Large intestine (tissue), 12 donors: ENCODE data around the gene TMEM154. TPM values are rescaled to one million over a fixed set of nuclear protein-coding genes. Genes with fewer than 3 reads are reported as not detected.
A peak's percentile ranks its signal among the peaks of the same experiment; 100 is the strongest.

ENCODE experiments used
- DNase-seq, 2 donors: peaks; one replicate each; pipeline versions ENCODE4 v3.0.0 to v3.0.0-alpha.2; 2013
- H3K27ac ChIP-seq: one replicate; pipeline ENCODE4 v1.5.1; 2013; ENCODE audit warnings: low read length
- H3K27me3 ChIP-seq: 2 replicates; pipeline ENCODE4 v1.6.1; 2013; ENCODE audit warnings: low read length; ENCODE audit not compliant: control insufficient read depth, insufficient read depth
- H3K36me3 ChIP-seq: 2 replicates; pipeline ENCODE4 v1.6.1; 2013; ENCODE audit warnings: low read length; ENCODE audit not compliant: control insufficient read depth, insufficient read depth
- H3K4me1 ChIP-seq: one replicate; pipeline ENCODE4 v1.6.1; 2013; ENCODE audit warnings: low read length; ENCODE audit not compliant: control insufficient read depth, insufficient read depth
- H3K4me3 ChIP-seq: one replicate; pipeline ENCODE4 v1.5.1; 2013; ENCODE audit warnings: low read length
- H3K9me3 ChIP-seq: one replicate; pipeline ENCODE4 v1.6.1; 2013; ENCODE audit warnings: mild to moderate bottlenecking, low read depth, low read length, moderate library complexity; ENCODE audit not compliant: control insufficient read depth
- WGBS: methylation state at CpG from one replicate; pipeline ENCODE4 v1.1.5; 2013; ENCODE audit warnings: low lambda C conversion rate; ENCODE audit not compliant: insufficient coverage; 5-methylcytosine and 5-hydroxymethylcytosine counted together
- long read RNA-seq, 11 donors: transcript quantifications; one replicate each; lab custom pipeline, GENCODE V29; 2026
- polyA plus RNA-seq: library from polyadenylated mRNA; unstranded; fragments of 120-200 nt; gene quantifications from one replicate; pipeline ENCODE4 v1.2.1, GENCODE V29; 2013

Gene TMEM154
- 0.90 TPM for polyA plus RNA-seq
- long read RNA-seq, donor 1 = 0 reads
- long read RNA-seq, donor 2 = 0 reads
- long read RNA-seq, donor 3 = 0 reads
- long read RNA-seq, donor 4 = 0 reads
- long read RNA-seq, donor 5 = 0 reads
- long read RNA-seq, donor 6 = 0 reads
- long read RNA-seq, donor 7, full-length matches to known transcripts = 1 of 1 reads
- long read RNA-seq, donor 7, partial matches to known transcripts = 0 of 1 reads
- long read RNA-seq, donor 7, other reads (novel, unspliced or antisense) = 0 of 1 reads
- long read RNA-seq, donor 8 = 0 reads
- long read RNA-seq, donor 9 = 0 reads
- long read RNA-seq, donor 10 = 0 reads
- long read RNA-seq, donor 11 = 0 reads

- no peaks in the 10 kb centered on the region for H3K36me3 ChIP-seq
- no peaks in the 10 kb centered on the region for H3K9me3 ChIP-seq
- peak within 1 kb of the TSS; percentile 32 for H3K4me3 ChIP-seq
- 13% methylated on average over 1 of the region's 32 CpGs for WGBS
- H3K4me1 ChIP-seq = no peaks in the 10 kb centered on the region
- H3K27ac ChIP-seq = no peak within 1 kb of the TSS
- DNase-seq = peak; percentile 26 to 66
- peaks cover 6% of the 10 kb centered on the region for H3K27me3 ChIP-seq
These were observed at the start of gene TMEM154 for GRCh38 chr4:152679414-152680281. Gene TMEM154 (minus strand): TSS chr4:152679997. CDS start chr4:152679933, 64 bp downstream.

GRCh38 chr4:152729466-152729865 lies 49.7 kb upstream of the TMEM154 start:
- WGBS = 40% methylated on average over 2 of the region's 2 CpGs
- H3K27ac ChIP-seq = no peak overlapping the region
- H3K36me3 ChIP-seq = no peaks in the 10 kb centered on the region
- no peak for DNase-seq
- no peaks in the 10 kb centered on the region for H3K4me1 ChIP-seq
- H3K4me3 ChIP-seq = no peak overlapping the region
- H3K27me3 ChIP-seq = no peaks in the 10 kb centered on the region
- H3K9me3 ChIP-seq = no peaks in the 10 kb centered on the region

- H3K27me3 ChIP-seq = no peaks in the 10 kb centered on the region
- no peaks in the 10 kb centered on the region for H3K4me1 ChIP-seq
- H3K27ac ChIP-seq = no peak overlapping the region
- H3K9me3 ChIP-seq = no peaks in the 10 kb centered on the region
- DNase-seq = no peak
- 80% methylated on average over 1 of the region's 1 CpG for WGBS
- H3K36me3 ChIP-seq = no peaks in the 10 kb centered on the region
- H3K4me3 ChIP-seq = no peak overlapping the region
These were observed 48.5 kb upstream of the TMEM154 start for GRCh38 chr4:152728343-152728742.

GRCh38 chr4:152727784-152728183 lies 48.0 kb upstream of the TMEM154 start:
- H3K4me1 ChIP-seq = no peaks in the 10 kb centered on the region
- DNase-seq = no peak
- no peaks in the 10 kb centered on the region for H3K36me3 ChIP-seq
- H3K9me3 ChIP-seq = no peaks in the 10 kb centered on the region
- no peak overlapping the region for H3K27ac ChIP-seq
- H3K4me3 ChIP-seq = no peak overlapping the region
- no CpG with 5 or more reads among the region's 1 CpG for WGBS
- H3K27me3 ChIP-seq = no peaks in the 10 kb centered on the region

GRCh38 chr4:152724494-152724893 lies 44.7 kb upstream of the TMEM154 start:
- peaks cover 2% of the 10 kb centered on the region for H3K4me1 ChIP-seq
- no peaks in the 10 kb centered on the region for H3K27me3 ChIP-seq
- DNase-seq = no peak
- no peak overlapping the region for H3K27ac ChIP-seq
- no peaks in the 10 kb centered on the region for H3K9me3 ChIP-seq
- no peaks in the 10 kb centered on the region for H3K36me3 ChIP-seq
- H3K4me3 ChIP-seq = no peak overlapping the region
- 94% methylated on average over 2 of the region's 5 CpGs for WGBS

- no peak overlapping the region for H3K27ac ChIP-seq
- H3K4me1 ChIP-seq = peaks cover 2% of the 10 kb centered on the region
- no peaks in the 10 kb centered on the region for H3K9me3 ChIP-seq
- no peak overlapping the region for H3K4me3 ChIP-seq
- no peaks in the 10 kb centered on the region for H3K27me3 ChIP-seq
- H3K36me3 ChIP-seq = no peaks in the 10 kb centered on the region
- DNase-seq = no peak
- WGBS = 100% methylated on average over 1 of the region's 3 CpGs
These were observed 43.4 kb upstream of the TMEM154 start for GRCh38 chr4:152723236-152723635.

GRCh38 chr4:152719801-152720556 lies 40.2 kb upstream of the TMEM154 start:
- Histone ChIP-seq H3K4me3 (no peak overlapping the region), H3K27ac (no peak overlapping the region), H3K27me3 (no peaks in the 10 kb centered on the region), H3K36me3 (no peaks in the 10 kb centered on the region), H3K4me1 (peaks cover 2% of the 10 kb centered on the region), H3K9me3 (peaks cover 3% of the 10 kb centered on the region)
- no peak for DNase-seq
- WGBS = 67% methylated on average over 1 of the region's 24 CpGs

GRCh38 chr4:152719291-152719690 lies 39.5 kb upstream of the TMEM154 start:
- H3K9me3 ChIP-seq = peaks cover 5% of the 10 kb centered on the region
- DNase-seq = peak in 1 of 2 donors; percentile 34
- H3K36me3 ChIP-seq = no peaks in the 10 kb centered on the region
- no peak overlapping the region for H3K4me3 ChIP-seq
- H3K4me1 ChIP-seq = peaks cover 2% of the 10 kb centered on the region
- H3K27me3 ChIP-seq = no peaks in the 10 kb centered on the region
- WGBS = no CpG with 5 or more reads among the region's 1 CpG
- no peak overlapping the region for H3K27ac ChIP-seq

GRCh38 chr4:152715076-152715475 lies 35.3 kb upstream of the TMEM154 start:
- Histone ChIP-seq H3K27ac (no peak overlapping the region), H3K36me3 (no peaks in the 10 kb centered on the region), H3K4me3 (no peak overlapping the region), H3K9me3 (peaks cover 5% of the 10 kb centered on the region), H3K4me1 (peaks cover 2% of the 10 kb centered on the region), H3K27me3 (no peaks in the 10 kb centered on the region)
- no peak for DNase-seq
- no CpG with 5 or more reads among the region's 6 CpGs for WGBS
